Epithelial cell of proximal tubule (primary cell): ENCODE data around the gene FAM78B. TPM values are rescaled to one million over a fixed set of nuclear protein-coding genes. Genes with fewer than 3 reads are reported as not detected.

Experiments
- DNase-seq: peaks from one replicate; pipeline ENCODE4 v3.0.0-alpha.2; 2011; ENCODE audit warnings: low read depth
- H3K4me3 ChIP-seq: 2 replicates; pipeline ENCODE4 v1.5.1; 2011; ENCODE audit warnings: low read depth, mild to moderate bottlenecking, low read length
- total RNA-seq: library from RNA; depleted of rRNA; stranded (reverse); fragments of >200 nt; gene quantifications from 2 replicates; pipeline ENCODE4 v1.2.3, GENCODE V29; 2015
- TF ChIP-seq, protein P1 (sequence below): conservative IDR thresholded peaks from 2 replicates; pipeline ENCODE4 v1.5.1; 2012; ENCODE audit warnings: low read depth, mild to moderate bottlenecking, low read length

Gene FAM78B
- total RNA-seq, 1 donor from 2014 or later, result not detected

DNA sequence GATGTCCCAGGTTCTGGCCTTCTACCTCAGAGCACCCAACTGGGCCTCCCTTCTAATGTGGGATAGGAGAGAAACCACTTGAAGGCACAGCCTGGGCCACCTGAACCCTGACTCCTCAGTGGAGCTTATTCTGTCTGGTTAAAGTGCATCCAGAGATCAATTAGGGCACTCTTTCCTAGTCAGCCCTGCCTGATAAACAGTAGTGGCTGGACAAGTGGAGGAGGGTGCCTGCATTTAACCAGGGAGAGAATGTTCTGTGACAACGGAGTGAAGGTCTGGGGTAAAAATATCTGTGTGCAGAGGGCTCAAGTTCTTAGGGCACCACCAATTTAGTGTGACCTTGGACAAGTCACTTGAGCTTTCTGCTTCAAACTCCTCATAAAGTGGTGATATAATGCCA, 101.8 kb downstream of the FAM78B start:
- no peak for DNase-seq
- H3K4me3 ChIP-seq, result no peak overlapping the region
- TF ChIP-seq, protein P1, sequence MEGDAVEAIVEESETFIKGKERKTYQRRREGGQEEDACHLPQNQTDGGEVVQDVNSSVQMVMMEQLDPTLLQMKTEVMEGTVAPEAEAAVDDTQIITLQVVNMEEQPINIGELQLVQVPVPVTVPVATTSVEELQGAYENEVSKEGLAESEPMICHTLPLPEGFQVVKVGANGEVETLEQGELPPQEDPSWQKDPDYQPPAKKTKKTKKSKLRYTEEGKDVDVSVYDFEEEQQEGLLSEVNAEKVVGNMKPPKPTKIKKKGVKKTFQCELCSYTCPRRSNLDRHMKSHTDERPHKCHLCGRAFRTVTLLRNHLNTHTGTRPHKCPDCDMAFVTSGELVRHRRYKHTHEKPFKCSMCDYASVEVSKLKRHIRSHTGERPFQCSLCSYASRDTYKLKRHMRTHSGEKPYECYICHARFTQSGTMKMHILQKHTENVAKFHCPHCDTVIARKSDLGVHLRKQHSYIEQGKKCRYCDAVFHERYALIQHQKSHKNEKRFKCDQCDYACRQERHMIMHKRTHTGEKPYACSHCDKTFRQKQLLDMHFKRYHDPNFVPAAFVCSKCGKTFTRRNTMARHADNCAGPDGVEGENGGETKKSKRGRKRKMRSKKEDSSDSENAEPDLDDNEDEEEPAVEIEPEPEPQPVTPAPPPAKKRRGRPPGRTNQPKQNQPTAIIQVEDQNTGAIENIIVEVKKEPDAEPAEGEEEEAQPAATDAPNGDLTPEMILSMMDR, result no peak

DNA sequence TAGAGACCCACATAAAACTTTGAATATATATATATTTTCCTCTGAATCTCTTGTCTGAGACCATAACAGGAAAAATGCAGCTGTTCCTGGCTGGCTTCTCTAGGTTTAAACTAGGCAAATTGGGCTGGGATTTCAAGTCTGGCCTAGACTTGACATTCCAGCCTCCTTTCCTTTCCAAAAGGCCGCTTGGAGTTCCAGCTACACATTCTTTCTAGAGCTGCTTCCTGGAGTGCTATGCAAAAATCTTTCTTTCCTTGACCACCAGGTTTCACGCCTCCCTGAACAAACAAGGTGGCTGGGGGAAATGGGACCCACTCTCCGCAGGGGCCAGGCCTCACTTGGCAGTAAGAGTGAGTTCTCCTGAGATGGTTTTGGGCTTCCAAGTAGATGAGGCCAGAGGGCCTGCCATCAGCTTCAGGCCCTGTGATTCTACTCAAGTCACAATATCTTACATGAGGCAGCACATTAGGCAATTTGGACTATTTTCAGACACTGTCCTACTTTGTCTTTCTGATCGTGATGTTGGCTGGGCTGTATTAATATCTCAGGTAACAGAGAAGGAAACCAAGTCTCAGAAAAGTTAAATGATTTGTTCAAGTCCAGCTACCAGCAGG, 102.4 kb downstream of the FAM78B start:
- TF ChIP-seq, protein P1, result no peak
- no peak for DNase-seq
- no peak overlapping the region for H3K4me3 ChIP-seq

- no peak for DNase-seq
- no peak overlapping the region for H3K4me3 ChIP-seq
- TF ChIP-seq, protein P1, result no peak
These were observed 103.1 kb downstream of the FAM78B start for GRCh38 chr1:166063701-166064100.

GRCh38 chr1:166062421-166063070, 104.3 kb downstream of the FAM78B start:
- TF ChIP-seq, protein P1, result no peak
- DNase-seq, result no peak
- no peak overlapping the region for H3K4me3 ChIP-seq

DNA sequence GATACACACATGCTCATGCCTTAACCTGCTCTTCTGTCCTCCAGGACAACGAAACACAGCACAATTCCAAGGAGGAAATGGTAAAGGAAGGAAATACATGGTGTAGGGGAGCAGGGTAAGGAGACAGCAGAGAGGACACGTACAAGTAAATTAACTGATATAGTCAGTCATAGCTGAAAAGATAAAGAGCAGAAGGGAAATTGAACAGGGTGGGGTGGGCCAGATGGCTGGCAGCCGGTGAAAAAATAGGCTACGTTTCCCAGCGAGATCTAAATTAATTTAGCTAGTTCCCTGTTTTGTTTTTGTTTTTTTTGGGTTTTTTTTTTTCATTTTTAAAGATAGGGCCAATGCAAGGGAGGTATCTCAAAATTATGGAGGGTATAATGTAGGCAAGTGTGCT, 109.2 kb downstream of the FAM78B start:
- no peak for DNase-seq
- TF ChIP-seq, protein P1, result no peak
- H3K4me3 ChIP-seq, result no peak overlapping the region

- no peak overlapping the region for H3K4me3 ChIP-seq
- no peak for DNase-seq
- TF ChIP-seq, protein P1, result no peak
These were observed 113.4 kb downstream of the FAM78B start for GRCh38 chr1:166053395-166053794.
